Stimulated activated CD8-positive, alpha-beta memory T cell treated with anti-CD3 and anti-CD28 coated beads, Interleukin-12 subunit alpha, Interleukin-12 subunit beta, amount 100 ng/mL, for 1 hour (primary cell): ENCODE measurements around the gene HPS1.

Source experiments
- DNase-seq: peaks from one replicate; pipeline ENCODE4 v3.0.0-alpha.2; 2020; ENCODE audit warnings: low read depth

The HPS1 gene

GRCh38 chr10:98463976-98464754 is 17.4 kb upstream of the HPS1 start:
- DNase-seq: no peak

- DNase-seq: no peak
These were observed 16.3 kb upstream of the HPS1 start for GRCh38 chr10:98463016-98463415.

GRCh38 chr10:98461500-98461842 is 14.7 kb upstream of the HPS1 start:
- no peak for DNase-seq

GRCh38 chr10:98460837-98461499 is 14.2 kb upstream of the HPS1 start:
- DNase-seq: no peak

GRCh38 chr10:98458809-98459784 is 12.4 kb upstream of the HPS1 start:
- no peak for DNase-seq

- no peak for DNase-seq
These were observed 11.0 kb upstream of the HPS1 start for GRCh38 chr10:98457721-98458120.

- DNase-seq: no peak
These were observed 10.1 kb upstream of the HPS1 start for GRCh38 chr10:98456686-98457482.

GRCh38 chr10:98456043-98456570 is 9.4 kb upstream of the HPS1 start:
- DNase-seq: no peak

GRCh38 chr10:98453729-98454128 is 7.0 kb upstream of the HPS1 start:
- no peak for DNase-seq

GRCh38 chr10:98450618-98451017 is 3.9 kb upstream of the HPS1 start:
- no peak for DNase-seq

- no peak for DNase-seq
These were observed 2.6 kb upstream of the HPS1 start for GRCh38 chr10:98449287-98449686.

- no peak for DNase-seq
These were observed 529 bp downstream of the HPS1 start for GRCh38 chr10:98446151-98446660.

- no peak for DNase-seq
These were observed 1.4 kb downstream of the HPS1 start for GRCh38 chr10:98445200-98445812.

- no peak for DNase-seq
These were observed 2.3 kb downstream of the HPS1 start for GRCh38 chr10:98444314-98445006.

- no peak for DNase-seq
These were observed 8.0 kb downstream of the HPS1 start for GRCh38 chr10:98438715-98439114.

GRCh38 chr10:98436704-98437103 is 10.0 kb downstream of the HPS1 start:
- no peak for DNase-seq

- DNase-seq: no peak
These were observed 11.6 kb downstream of the HPS1 start for GRCh38 chr10:98435178-98435577.

- no peak for DNase-seq
These were observed 12.6 kb downstream of the HPS1 start for GRCh38 chr10:98433881-98434732.

GRCh38 chr10:98433371-98433770 is 13.4 kb downstream of the HPS1 start:
- no peak for DNase-seq
